ENCODE data around the gene TMEM185B. TPM values are rescaled to one million over a fixed set of nuclear protein-coding genes. Genes with fewer than 3 reads are reported as not detected.

The TMEM185B gene
- total and polyA plus RNA-seq, 8 donors: 1.5 to 47.8 (median 14.4) TPM

DNA sequence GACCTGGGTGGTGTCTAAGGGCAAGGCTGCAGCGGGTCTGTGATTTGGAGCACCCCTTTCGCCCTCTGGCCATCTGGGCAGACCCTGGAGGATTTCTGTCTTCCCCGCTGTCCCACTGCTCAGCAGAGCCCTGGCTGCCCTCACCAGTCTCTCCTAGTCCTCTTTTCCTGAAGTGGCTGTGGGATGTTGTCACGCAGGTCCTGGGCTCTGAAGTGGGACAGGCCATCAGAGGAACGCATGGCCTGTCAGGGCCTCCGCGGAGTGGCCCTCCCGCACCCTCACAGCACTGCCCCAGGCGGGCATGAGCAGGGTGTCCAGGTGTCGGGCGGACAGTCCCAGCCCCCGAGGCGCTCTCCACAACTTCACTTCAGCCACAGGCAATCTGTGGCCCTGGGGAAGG lies 1.1 kb upstream of the TMEM185B start:
- TF ChIP-seq, protein P1, sequence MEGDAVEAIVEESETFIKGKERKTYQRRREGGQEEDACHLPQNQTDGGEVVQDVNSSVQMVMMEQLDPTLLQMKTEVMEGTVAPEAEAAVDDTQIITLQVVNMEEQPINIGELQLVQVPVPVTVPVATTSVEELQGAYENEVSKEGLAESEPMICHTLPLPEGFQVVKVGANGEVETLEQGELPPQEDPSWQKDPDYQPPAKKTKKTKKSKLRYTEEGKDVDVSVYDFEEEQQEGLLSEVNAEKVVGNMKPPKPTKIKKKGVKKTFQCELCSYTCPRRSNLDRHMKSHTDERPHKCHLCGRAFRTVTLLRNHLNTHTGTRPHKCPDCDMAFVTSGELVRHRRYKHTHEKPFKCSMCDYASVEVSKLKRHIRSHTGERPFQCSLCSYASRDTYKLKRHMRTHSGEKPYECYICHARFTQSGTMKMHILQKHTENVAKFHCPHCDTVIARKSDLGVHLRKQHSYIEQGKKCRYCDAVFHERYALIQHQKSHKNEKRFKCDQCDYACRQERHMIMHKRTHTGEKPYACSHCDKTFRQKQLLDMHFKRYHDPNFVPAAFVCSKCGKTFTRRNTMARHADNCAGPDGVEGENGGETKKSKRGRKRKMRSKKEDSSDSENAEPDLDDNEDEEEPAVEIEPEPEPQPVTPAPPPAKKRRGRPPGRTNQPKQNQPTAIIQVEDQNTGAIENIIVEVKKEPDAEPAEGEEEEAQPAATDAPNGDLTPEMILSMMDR (IDR thresholded peaks at IDR 0.05): no peak
- TF ChIP-seq EP300 (IDR thresholded peaks at IDR 0.05) (no peak), POLR2AphosphoS5 (IDR thresholded peaks at IDR 0.05) (no peak), POLR2A (IDR thresholded peaks at IDR 0.05) (no peak)
- Histone ChIP-seq H3K4me3 (peak overlapping the region in 3 of 4 donors; percentile 58 to 71 (median 60)), H3K27me3 (no peaks in the 10 kb centered on the region), H3K27ac (peak overlapping the region in 3 of 5 donors; percentile 93 to 97 (median 93)), H3K36me3 (peaks cover 0 to 13% (median 4%) of the 10 kb centered on the region in 4 donors), H3K9me3 (peaks cover 0 to 5% (median 0%) of the 10 kb centered on the region in 4 donors), H3K4me1 (peaks cover 24 to 58% (median 43%) of the 10 kb centered on the region in 4 donors)
- intact Hi-C loops (cut with DNase I; ENCODE audit: low total_unique reads): no loop called here
- WGBS, 5 donors: 90 to 96% (median 92%) methylated on average over 13 of the region's 13 CpGs
- DNase-seq: no peak

DNA sequence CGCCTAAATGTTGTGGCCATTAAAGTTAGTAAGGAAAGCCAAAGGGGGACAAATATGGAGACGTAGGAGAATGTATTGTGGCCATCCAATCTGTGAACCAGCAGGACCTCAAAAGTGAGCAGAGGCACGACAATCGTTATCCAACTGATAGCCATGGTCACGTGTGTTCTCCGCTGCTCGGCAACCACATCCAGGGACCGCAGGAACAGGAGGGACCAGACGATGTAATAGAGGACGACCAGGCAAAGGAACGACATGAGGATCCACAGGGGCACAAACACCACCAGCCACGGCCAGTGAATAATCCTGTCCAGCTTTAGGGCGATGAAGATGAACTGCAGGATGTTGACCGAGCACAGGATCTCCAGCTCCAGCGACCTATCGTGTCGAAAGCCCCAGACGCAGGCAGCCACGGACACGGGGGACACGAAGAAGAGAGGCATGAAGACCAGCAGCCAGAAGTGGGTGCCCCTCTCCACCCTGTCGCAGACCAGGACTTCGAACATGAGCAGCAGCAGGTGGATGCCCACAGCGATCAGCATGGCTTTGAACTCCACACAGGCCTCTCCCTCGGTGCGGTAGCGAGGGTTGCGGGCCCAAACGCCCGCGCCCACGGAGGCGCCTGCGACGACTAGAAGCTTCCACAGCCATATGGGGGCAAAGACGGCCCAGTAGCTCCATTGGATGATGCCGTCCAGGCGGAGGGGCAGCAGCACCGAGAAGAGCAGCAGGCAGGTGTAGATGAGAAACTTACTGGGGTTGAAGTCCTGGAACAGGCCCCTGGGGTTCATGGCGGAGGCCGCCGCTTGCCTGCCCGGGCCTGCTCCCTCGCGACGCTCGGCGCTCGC lies 790 bp downstream of the TMEM185B start:
- Histone ChIP-seq H3K36me3 (peaks cover 0 to 31% (median 17%) of the 10 kb centered on the region in 4 donors), H3K27ac (peak overlapping the region; percentile 93 to 97 (median 95)), H3K4me1 (peaks cover 21 to 48% (median 32%) of the 10 kb centered on the region in 4 donors), H3K27me3 (no peaks in the 10 kb centered on the region), H3K9me3 (peaks cover 0 to 5% (median 0%) of the 10 kb centered on the region in 4 donors), H3K4me3 (peak overlapping the region; percentile 58 to 71 (median 63))
- peak in 1 of 2 donors; percentile 23 for DNase-seq
- intact Hi-C loops (cut with DNase I; ENCODE audit: low total_unique reads): no loop called here
- 79 to 97% (median 82%) methylated on average over 26 to 49 of the region's 49 CpGs for WGBS, 5 donors
- TF ChIP-seq POLR2A (IDR thresholded peaks at IDR 0.05): no peak
- TF ChIP-seq POLR2AphosphoS5 (IDR thresholded peaks at IDR 0.05): no peak

- TF ChIP-seq, protein P1 (IDR thresholded peaks at IDR 0.05): no peak
- TF ChIP-seq POLR2AphosphoS5 (IDR thresholded peaks at IDR 0.05) (no peak), POLR2A (IDR thresholded peaks at IDR 0.05) (no peak), EP300 (IDR thresholded peaks at IDR 0.05) (no peak)
- Histone ChIP-seq H3K4me3 (no peak overlapping the region), H3K27ac (no peak overlapping the region), H3K36me3 (peaks cover 0 to 31% (median 17%) of the 10 kb centered on the region in 4 donors), H3K27me3 (no peaks in the 10 kb centered on the region), H3K9me3 (peaks cover 0 to 5% (median 0%) of the 10 kb centered on the region in 4 donors), H3K4me1 (peaks cover 21 to 48% (median 32%) of the 10 kb centered on the region in 4 donors)
- DNase-seq: no peak
- intact Hi-C loops (cut with DNase I; ENCODE audit: low total_unique reads): no loop called here
- 87 to 95% (median 90%) methylated on average over 8 of the region's 8 CpGs for WGBS, 5 donors
Measured at GRCh38 chr2:120221616-120222015, 1.6 kb downstream of the TMEM185B start.

GRCh38 chr2:120220756-120221155 lies 2.4 kb downstream of the TMEM185B start:
- H3K27ac ChIP-seq: no peak overlapping the region
- H3K36me3 ChIP-seq: peaks cover 0 to 35% (median 17%) of the 10 kb centered on the region in 4 donors
- peaks cover 21 to 48% (median 32%) of the 10 kb centered on the region in 4 donors for H3K4me1 ChIP-seq
- H3K27me3 ChIP-seq: no peaks in the 10 kb centered on the region
- no peak overlapping the region for H3K4me3 ChIP-seq
- DNase-seq: no peak
- TF ChIP-seq, protein P1 (IDR thresholded peaks at IDR 0.05): no peak
- TF ChIP-seq POLR2A (IDR thresholded peaks at IDR 0.05) (no peak), EP300 (IDR thresholded peaks at IDR 0.05) (no peak), POLR2AphosphoS5 (IDR thresholded peaks at IDR 0.05) (no peak)
- 86 to 91% (median 90%) methylated on average over 2 of the region's 2 CpGs for WGBS, 5 donors
- intact Hi-C loops (cut with DNase I; ENCODE audit: low total_unique reads): no loop called here
- H3K9me3 ChIP-seq: peaks cover 0 to 5% (median 0%) of the 10 kb centered on the region in 4 donors
